Measurements from ENCODE around the gene GPR34. TPM values are rescaled to one million over a fixed set of nuclear protein-coding genes. Genes with fewer than 3 reads are reported as not detected.

The GPR34 gene
- total RNA-seq, 2 donors from 2014 or later, result 3.8 to 8.5 TPM

DNA sequence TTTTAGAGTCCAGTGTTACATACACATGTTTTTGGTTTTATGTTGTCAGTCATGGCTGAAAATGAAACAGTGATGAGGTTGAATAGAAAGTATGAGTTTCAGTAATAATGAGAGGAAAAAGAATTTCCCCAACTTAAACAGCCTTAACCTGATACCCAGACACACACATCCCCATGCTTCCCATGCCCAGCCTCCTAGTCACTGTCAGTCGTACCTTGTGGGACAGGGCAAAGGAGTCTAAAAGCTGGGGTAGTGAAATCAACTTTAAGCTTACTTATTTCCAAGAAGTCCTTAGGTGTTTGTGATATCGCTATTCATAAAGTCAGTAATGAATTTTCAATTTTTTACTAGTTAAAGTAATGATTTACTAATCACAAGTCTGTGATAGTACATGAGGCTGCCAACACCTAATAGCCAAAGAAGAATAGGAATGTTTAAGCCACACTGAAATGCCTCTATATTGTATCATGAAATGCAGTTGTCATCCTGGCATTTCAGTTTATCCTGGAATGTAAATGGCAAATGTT is 24.3 kb upstream of the GPR34 start:
- H3K4me1 ChIP-seq, result no peaks in the 10 kb centered on the region
- no peaks in the 10 kb centered on the region for H3K9me3 ChIP-seq
- no peak overlapping the region for H3K4me3 ChIP-seq
- no peaks in the 10 kb centered on the region for H3K36me3 ChIP-seq
- DNase-seq (ENCODE audit: low spot score), result no peak
- H3K27ac ChIP-seq, result no peak overlapping the region
- H3K27me3 ChIP-seq, result no peaks in the 10 kb centered on the region
- TF ChIP-seq, protein P1, sequence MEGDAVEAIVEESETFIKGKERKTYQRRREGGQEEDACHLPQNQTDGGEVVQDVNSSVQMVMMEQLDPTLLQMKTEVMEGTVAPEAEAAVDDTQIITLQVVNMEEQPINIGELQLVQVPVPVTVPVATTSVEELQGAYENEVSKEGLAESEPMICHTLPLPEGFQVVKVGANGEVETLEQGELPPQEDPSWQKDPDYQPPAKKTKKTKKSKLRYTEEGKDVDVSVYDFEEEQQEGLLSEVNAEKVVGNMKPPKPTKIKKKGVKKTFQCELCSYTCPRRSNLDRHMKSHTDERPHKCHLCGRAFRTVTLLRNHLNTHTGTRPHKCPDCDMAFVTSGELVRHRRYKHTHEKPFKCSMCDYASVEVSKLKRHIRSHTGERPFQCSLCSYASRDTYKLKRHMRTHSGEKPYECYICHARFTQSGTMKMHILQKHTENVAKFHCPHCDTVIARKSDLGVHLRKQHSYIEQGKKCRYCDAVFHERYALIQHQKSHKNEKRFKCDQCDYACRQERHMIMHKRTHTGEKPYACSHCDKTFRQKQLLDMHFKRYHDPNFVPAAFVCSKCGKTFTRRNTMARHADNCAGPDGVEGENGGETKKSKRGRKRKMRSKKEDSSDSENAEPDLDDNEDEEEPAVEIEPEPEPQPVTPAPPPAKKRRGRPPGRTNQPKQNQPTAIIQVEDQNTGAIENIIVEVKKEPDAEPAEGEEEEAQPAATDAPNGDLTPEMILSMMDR (IDR thresholded peaks at IDR 0.05), result no peak

DNA sequence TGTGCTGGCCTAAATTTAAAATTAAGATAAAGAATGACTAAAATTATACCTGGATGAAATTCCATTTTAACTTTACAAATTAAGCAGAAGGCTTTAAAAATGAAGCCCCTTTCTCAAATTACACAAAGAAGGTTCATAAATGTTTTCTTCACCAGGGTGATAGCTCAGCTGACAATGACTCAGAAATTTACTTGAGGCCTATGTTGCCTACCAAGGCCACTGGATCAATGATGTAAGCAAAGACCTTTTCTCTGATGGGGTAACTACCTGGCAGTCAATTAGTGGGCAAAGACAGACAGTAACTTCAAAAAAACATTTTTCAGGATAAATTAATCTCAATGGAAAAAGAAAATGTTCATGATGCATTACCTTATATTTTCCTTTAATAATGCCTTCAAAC is 23.9 kb upstream of the GPR34 start:
- Histone ChIP-seq H3K4me1 (no peaks in the 10 kb centered on the region), H3K9me3 (no peaks in the 10 kb centered on the region), H3K4me3 (no peak overlapping the region), H3K36me3 (no peaks in the 10 kb centered on the region), H3K27me3 (no peaks in the 10 kb centered on the region), H3K27ac (no peak overlapping the region)
- DNase-seq (ENCODE audit: low spot score), result no peak
- TF ChIP-seq, protein P1 (IDR thresholded peaks at IDR 0.05), result no peak

DNA sequence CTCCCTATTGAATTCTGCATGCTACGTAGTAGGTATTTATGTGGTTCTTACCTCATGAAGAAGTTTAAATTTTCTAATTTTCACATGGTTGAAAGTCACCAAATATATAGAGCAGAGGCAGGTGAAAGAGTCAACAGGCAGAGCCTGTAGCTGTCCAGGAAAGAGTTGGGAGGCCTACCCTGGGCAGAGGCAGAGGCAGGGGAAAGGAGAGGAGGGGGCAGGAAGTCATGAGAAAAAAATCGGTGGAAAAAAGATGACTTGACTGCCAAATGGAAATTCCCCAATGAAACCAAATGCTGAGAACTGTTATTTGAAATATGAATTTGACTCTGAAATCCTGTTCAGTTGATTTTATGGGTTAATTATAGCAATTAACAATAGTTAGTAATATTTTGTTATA is 23.1 kb upstream of the GPR34 start:
- no peaks in the 10 kb centered on the region for H3K4me1 ChIP-seq
- no peak overlapping the region for H3K27ac ChIP-seq
- TF ChIP-seq, protein P1 (IDR thresholded peaks at IDR 0.05), result no peak
- no peak overlapping the region for H3K4me3 ChIP-seq
- H3K9me3 ChIP-seq, result no peaks in the 10 kb centered on the region
- no peak for DNase-seq (ENCODE audit: low spot score)
- H3K36me3 ChIP-seq, result no peaks in the 10 kb centered on the region
- H3K27me3 ChIP-seq, result no peaks in the 10 kb centered on the region

DNA sequence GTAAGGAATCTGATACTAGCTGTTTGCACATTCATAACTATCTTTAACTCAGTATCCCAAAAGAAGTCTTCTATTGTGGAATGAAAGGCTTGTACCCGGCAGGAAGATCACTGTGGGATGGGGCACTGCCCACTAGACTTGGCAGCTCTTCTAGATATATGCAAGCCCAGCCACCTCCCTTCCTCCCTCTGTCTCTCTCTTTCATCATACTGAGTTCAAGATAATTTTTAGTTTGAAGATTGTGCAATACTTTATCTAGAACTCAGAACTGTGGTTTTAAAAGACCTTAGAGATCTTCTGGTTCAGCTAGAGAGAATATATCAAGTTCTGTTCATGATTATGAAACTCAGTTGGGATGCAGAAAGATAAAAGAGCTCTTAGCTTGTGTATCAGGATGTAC is 22.5 kb upstream of the GPR34 start:
- H3K9me3 ChIP-seq, result no peaks in the 10 kb centered on the region
- H3K36me3 ChIP-seq, result no peaks in the 10 kb centered on the region
- DNase-seq (ENCODE audit: low spot score), result no peak
- no peak overlapping the region for H3K4me3 ChIP-seq
- H3K27me3 ChIP-seq, result no peaks in the 10 kb centered on the region
- TF ChIP-seq, protein P1 (IDR thresholded peaks at IDR 0.05), result no peak
- no peaks in the 10 kb centered on the region for H3K4me1 ChIP-seq
- H3K27ac ChIP-seq, result no peak overlapping the region

DNA sequence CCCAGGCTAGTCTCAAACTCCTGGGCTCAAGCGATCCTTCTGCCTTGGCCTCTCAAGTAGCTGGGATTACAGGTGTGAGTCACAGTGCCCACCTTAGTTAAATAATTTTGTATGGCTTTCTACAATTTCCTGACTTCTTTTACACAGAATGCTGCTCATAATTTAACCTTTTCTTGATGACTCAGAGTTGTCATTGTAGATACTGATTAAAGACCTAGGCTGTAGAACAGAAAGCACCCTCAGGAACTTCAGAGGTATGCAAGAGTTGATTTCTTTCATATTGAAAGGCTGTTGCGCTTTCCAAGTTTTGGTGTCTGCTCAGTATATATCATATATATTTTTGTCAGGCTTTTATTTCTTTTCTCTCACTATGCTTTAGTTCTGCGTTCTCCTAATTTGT is 21.1 kb upstream of the GPR34 start:
- H3K4me3 ChIP-seq, result no peak overlapping the region
- no peak for DNase-seq (ENCODE audit: low spot score)
- TF ChIP-seq, protein P1 (IDR thresholded peaks at IDR 0.05), result no peak

DNA sequence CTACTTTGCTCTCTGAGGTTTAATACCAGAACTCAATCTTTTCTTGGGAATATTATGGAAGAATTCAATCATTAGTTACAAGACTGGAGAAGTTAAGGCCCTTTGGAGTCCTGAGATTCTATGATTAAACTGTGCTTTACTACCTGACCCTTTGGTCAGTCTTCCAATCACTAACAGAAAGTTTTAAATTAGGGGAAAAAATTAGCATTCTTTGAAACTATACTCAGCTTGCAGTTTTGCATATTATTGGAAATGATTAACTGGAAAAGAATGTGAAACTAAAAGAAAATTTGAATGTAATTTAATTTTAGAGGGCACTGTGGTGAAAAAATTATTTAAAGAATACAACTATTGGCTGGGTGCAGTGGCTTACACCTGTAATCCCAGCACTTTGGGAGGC is 18.7 kb upstream of the GPR34 start:
- no peaks in the 10 kb centered on the region for H3K36me3 ChIP-seq
- DNase-seq (ENCODE audit: low spot score), result no peak
- no peak overlapping the region for H3K4me3 ChIP-seq
- H3K4me1 ChIP-seq, result no peaks in the 10 kb centered on the region
- TF ChIP-seq, protein P1 (IDR thresholded peaks at IDR 0.05), result no peak
- H3K27me3 ChIP-seq, result no peaks in the 10 kb centered on the region
- no peak overlapping the region for H3K27ac ChIP-seq
- H3K9me3 ChIP-seq, result no peaks in the 10 kb centered on the region

More for the DNA sequence above, 21.1 kb upstream of the GPR34 start:
- Histone ChIP-seq H3K27me3 (no peaks in the 10 kb centered on the region), H3K36me3 (no peaks in the 10 kb centered on the region), H3K4me1 (no peaks in the 10 kb centered on the region), H3K9me3 (no peaks in the 10 kb centered on the region), H3K27ac (no peak overlapping the region)

All from right atrium auricular region (tissue), 2 donors.